ENCODE data around the gene AUTS2.

The AUTS2 gene

DNA sequence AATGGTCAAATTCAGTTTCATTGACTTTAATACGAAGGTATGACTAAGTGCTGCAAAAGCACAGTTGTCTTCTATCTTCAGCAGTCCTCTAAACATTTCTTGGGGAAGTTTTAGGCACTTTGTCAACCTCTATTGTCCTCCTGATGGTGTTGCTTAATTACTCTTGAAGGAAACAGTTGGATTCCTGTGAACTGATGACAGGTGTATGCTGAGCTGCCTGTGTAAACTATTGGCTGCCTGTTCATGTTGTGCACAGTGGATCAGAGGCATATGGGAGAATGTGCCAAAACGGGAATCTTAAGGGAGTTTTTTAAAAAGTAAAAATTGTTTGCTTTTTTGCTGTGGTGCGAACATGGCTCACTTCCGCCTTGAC, 221.0 kb downstream of the AUTS2 start:
- Histone ChIP-seq H3F3A (ENCODE audit: insufficient read depth) (peaks cover 21% of the 10 kb centered on the region), H3K27ac (ENCODE audit: low read depth, low read length) (no peak overlapping the region), H3K27me3 (ENCODE audit: low read length) (no peaks in the 10 kb centered on the region), H3K4me3 (ENCODE audit: insufficient read depth, low read length, poor library complexity, severe bottlenecking) (no peak overlapping the region), H3K9me3 (ENCODE audit: insufficient read depth, low read length) (no peaks in the 10 kb centered on the region), H3K9me2 (replicated peaks; ENCODE audit: insufficient read depth, low read length) (no peaks in the 10 kb centered on the region), H4K20me1 (ENCODE audit: low read depth, low read length) (no peaks in the 10 kb centered on the region; the same call in 1 of the 2 replicates), H3K4me2 (ENCODE audit: low read depth, low read length, poor library complexity, severe bottlenecking) (no peak overlapping the region), H3K9ac (ENCODE audit: low read length) (no peak overlapping the region), H3K36me3 (ENCODE audit: low read length) (no peaks in the 10 kb centered on the region), H3K79me2 (ENCODE audit: insufficient read depth, low read length) (peaks cover 11% of the 10 kb centered on the region; the same call in 1 of the 2 replicates), H2AFZ (ENCODE audit: low read depth, low read length, severe bottlenecking) (no peak overlapping the region)
- TF ChIP-seq EZH2phosphoT487 (conservative IDR thresholded peaks at IDR 0.05; ENCODE audit: low read length) = no peak
- no peak for TF ChIP-seq CTCF (IDR thresholded peaks at IDR 0.05; ENCODE audit: insufficient read depth, low read length, poor library complexity, severe bottlenecking)

- no peaks in the 10 kb centered on the region for H3K36me3 ChIP-seq (ENCODE audit: low read length)
- H3F3A ChIP-seq (ENCODE audit: insufficient read depth) = peaks cover 34% of the 10 kb centered on the region
- no peak overlapping the region for H3K4me2 ChIP-seq (ENCODE audit: low read depth, low read length, poor library complexity, severe bottlenecking)
- peak overlapping the region; percentile 6; the same call in 1 of the 2 replicates for H3K27ac ChIP-seq (ENCODE audit: low read depth, low read length)
- H3K9ac ChIP-seq (ENCODE audit: low read length) = no peak overlapping the region
- peaks cover 14% of the 10 kb centered on the region; the same call in 1 of the 2 replicates for H3K79me2 ChIP-seq (ENCODE audit: insufficient read depth, low read length)
- no peaks in the 10 kb centered on the region for H3K27me3 ChIP-seq (ENCODE audit: low read length)
- no peaks in the 10 kb centered on the region; the same call in 1 of the 2 replicates for H4K20me1 ChIP-seq (ENCODE audit: low read depth, low read length)
- H2AFZ ChIP-seq (ENCODE audit: low read depth, low read length, severe bottlenecking) = no peak overlapping the region
- TF ChIP-seq EZH2phosphoT487 (conservative IDR thresholded peaks at IDR 0.05; ENCODE audit: low read length) (no peak), CTCF (IDR thresholded peaks at IDR 0.05; ENCODE audit: insufficient read depth, low read length, poor library complexity, severe bottlenecking) (no peak)
- H3K9me3 ChIP-seq (ENCODE audit: insufficient read depth, low read length) = no peaks in the 10 kb centered on the region
- no peak overlapping the region for H3K4me3 ChIP-seq (ENCODE audit: insufficient read depth, low read length, poor library complexity, severe bottlenecking)
- H3K9me2 ChIP-seq (replicated peaks; ENCODE audit: insufficient read depth, low read length) = no peaks in the 10 kb centered on the region
Measured at GRCh38 chr7:69820479-69821192, 222.4 kb downstream of the AUTS2 start.

DNA sequence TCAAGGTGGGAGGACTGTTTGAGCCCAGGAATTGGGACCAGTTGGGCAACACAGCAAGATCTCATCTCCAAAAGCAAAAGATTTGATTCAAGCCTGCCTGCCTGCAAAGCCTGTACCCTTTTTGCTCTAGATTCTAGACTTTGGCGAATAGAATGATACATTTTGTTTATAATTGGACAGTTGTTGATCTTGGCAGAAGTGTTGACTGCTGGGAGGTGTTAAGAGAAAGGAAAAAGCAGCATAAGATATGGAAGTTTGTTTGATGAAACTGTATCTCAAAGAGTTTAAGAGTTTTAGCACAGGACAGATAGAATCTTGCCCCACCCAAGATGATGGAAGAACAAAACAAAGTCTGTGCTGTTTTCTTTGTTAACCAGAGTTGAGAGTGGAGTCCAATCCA, 224.1 kb downstream of the AUTS2 start:
- H3K79me2 ChIP-seq (ENCODE audit: insufficient read depth, low read length) = peaks cover 31% of the 10 kb centered on the region; the same call in 1 of the 2 replicates
- no peaks in the 10 kb centered on the region; the same call in 1 of the 2 replicates for H4K20me1 ChIP-seq (ENCODE audit: low read depth, low read length)
- no peaks in the 10 kb centered on the region for H3K36me3 ChIP-seq (ENCODE audit: low read length)
- no peak overlapping the region for H2AFZ ChIP-seq (ENCODE audit: low read depth, low read length, severe bottlenecking)
- no peak overlapping the region for H3K9ac ChIP-seq (ENCODE audit: low read length)
- peak overlapping the region; percentile 94 for H3K27ac ChIP-seq (ENCODE audit: low read depth, low read length)
- H3K27me3 ChIP-seq (ENCODE audit: low read length) = no peaks in the 10 kb centered on the region
- no peak overlapping the region for H3K4me3 ChIP-seq (ENCODE audit: insufficient read depth, low read length, poor library complexity, severe bottlenecking)
- TF ChIP-seq EZH2phosphoT487 (conservative IDR thresholded peaks at IDR 0.05; ENCODE audit: low read length) (no peak), CTCF (IDR thresholded peaks at IDR 0.05; ENCODE audit: insufficient read depth, low read length, poor library complexity, severe bottlenecking) (no peak)
- no peaks in the 10 kb centered on the region for H3K9me2 ChIP-seq (replicated peaks; ENCODE audit: insufficient read depth, low read length)
- H3K9me3 ChIP-seq (ENCODE audit: insufficient read depth, low read length) = no peaks in the 10 kb centered on the region
- peak overlapping the region; percentile 84 for H3K4me2 ChIP-seq (ENCODE audit: low read depth, low read length, poor library complexity, severe bottlenecking)
- H3F3A ChIP-seq (ENCODE audit: insufficient read depth) = peaks cover 35% of the 10 kb centered on the region

Measured in SU-DHL-6 (cell line).